Type B pancreatic cell (in vitro differentiated cells): ENCODE data around the gene RPS6KA5. TPM values are rescaled to one million over a fixed set of nuclear protein-coding genes. Genes with fewer than 3 reads are reported as not detected.
"Not testable (repeated sequence)": the region's sequence is repeated elsewhere in the genome, so short reads cannot be mapped to it uniquely, and the experiment has no call there.

Experiments used
- DNase-seq: peaks from one replicate; pipeline ENCODE4 v3.0.0; 2021; ENCODE audit warnings: mixed read lengths; ENCODE audit not compliant: unreplicated experiment; ENCODE audit errors: extremely low spot score
- H3K27ac Mint-ChIP-seq: 2 replicates; pipeline ENCODE4 v1.8.0; 2021; ENCODE audit warnings: mild to moderate bottlenecking, mixed read lengths
- H3K27me3 Mint-ChIP-seq: 2 replicates; pipeline ENCODE4 v1.8.0; 2021; ENCODE audit warnings: mixed read lengths
- H3K36me3 Mint-ChIP-seq: 2 replicates; pipeline ENCODE4 v1.8.0; 2021; ENCODE audit warnings: mixed read lengths
- H3K4me1 Mint-ChIP-seq: one replicate; pipeline ENCODE4 v1.8.0; 2021; ENCODE audit warnings: mixed read lengths; ENCODE audit not compliant: unreplicated experiment
- H3K4me3 Mint-ChIP-seq: 2 replicates; pipeline ENCODE4 v1.8.0; 2021; ENCODE audit warnings: mild to moderate bottlenecking, mixed read lengths
- H3K9me3 Mint-ChIP-seq: 2 replicates; pipeline ENCODE4 v1.8.0; 2021; ENCODE audit warnings: mixed read lengths
- total RNA-seq: library from RNA; stranded (reverse); gene quantifications from 2 replicates; pipeline ENCODE4 v1.2.1, GENCODE V29; 2021; ENCODE audit warnings: low replicate concordance
- TF ChIP-seq, protein P1 (sequence below): fragments of 200-600 bp; sonication (generic); conservative IDR thresholded peaks from 2 replicates; pipeline ENCODE4 v1.5.0; 2021; ENCODE audit warnings: antibody characterized with exemption, mild to moderate bottlenecking

Gene RPS6KA5
- total RNA-seq, 1 donor from 2014 or later: 7.4 TPM

DNA sequence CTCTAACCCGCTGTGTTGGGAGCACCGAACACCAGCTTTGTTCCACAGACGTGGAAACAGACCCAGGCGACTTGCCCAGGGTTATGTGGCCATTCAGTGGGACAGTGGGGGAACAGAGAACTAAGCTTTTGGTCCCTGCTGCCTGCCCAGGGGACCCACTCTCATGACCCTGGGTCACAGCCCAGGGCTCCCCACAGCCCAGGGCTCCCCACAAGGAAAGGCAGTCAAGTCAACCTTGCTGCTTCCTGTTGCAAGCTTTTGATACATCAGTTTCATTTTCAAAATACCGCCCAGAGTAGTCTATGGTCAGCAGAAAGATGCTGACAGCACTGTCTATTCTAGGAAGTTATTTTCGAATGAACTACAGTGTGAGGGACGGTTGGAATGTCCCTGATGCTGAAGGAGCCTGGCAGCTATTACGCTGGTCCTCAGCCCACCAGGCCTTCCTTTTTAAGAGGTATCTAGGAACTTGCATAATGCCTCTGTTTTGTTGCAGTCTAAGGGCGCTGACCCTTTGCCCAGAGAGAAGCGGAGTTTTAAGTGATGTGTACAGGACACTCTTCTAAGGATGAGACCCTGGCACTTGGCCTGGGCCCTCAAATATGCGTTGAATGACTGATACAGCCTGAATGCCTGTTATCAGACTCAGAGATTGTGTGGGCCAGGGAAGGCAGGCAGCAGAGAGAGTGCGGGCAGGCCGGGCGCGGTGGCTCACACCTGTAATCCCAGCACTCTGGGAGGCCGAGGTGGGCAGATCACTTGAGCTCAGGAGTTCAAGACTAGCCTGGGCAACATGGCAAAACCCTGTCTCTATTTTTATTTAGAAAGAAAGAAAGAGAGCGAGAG lies 231.6 kb downstream of the RPS6KA5 start:
- Mint-ChIP-seq H3K36me3 (peaks cover 4% of the 10 kb centered on the region), H3K4me1 (no peaks in the 10 kb centered on the region), H3K27ac (no peak overlapping the region), H3K27me3 (peaks cover 4% of the 10 kb centered on the region), H3K4me3 (peak overlapping the region; percentile 70), H3K9me3 (peaks cover 4% of the 10 kb centered on the region)
- no peak for DNase-seq
- TF ChIP-seq, protein P1, sequence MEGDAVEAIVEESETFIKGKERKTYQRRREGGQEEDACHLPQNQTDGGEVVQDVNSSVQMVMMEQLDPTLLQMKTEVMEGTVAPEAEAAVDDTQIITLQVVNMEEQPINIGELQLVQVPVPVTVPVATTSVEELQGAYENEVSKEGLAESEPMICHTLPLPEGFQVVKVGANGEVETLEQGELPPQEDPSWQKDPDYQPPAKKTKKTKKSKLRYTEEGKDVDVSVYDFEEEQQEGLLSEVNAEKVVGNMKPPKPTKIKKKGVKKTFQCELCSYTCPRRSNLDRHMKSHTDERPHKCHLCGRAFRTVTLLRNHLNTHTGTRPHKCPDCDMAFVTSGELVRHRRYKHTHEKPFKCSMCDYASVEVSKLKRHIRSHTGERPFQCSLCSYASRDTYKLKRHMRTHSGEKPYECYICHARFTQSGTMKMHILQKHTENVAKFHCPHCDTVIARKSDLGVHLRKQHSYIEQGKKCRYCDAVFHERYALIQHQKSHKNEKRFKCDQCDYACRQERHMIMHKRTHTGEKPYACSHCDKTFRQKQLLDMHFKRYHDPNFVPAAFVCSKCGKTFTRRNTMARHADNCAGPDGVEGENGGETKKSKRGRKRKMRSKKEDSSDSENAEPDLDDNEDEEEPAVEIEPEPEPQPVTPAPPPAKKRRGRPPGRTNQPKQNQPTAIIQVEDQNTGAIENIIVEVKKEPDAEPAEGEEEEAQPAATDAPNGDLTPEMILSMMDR: no peak

DNA sequence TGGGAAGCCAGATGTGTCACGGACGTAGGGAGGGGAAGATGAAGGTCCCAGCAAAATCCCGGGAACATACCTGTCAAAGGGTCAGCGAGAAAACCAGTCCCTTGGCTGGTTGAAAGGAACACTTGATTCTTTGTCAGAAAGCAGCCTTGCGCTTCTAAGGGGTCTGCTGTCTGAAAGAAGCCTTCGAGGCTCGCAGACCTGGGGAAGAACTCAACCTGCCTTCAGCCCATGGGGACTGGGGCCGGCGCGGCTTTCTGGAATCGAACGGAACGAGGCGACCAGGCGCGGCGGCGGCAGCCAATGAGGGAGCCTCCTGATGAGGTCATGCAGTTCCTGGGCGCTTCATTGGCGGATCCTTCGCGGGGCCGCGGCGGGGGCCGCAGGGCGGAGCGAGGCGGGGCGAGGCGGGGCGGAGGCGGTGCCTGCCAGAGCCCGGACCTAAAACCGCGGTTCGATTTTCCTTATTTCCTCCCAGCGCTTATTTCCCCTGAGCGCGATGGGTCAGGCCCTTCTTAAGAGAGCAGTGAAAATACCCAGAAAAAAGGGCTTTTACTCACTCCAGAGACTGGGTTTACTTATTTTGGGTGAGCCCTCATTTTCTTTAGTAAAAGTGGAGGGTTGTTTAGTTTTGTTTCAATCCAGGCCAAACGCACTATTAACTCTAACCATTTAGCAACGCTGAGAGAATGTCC lies 232.4 kb downstream of the RPS6KA5 start:
- Mint-ChIP-seq H3K27me3 (peaks cover 4% of the 10 kb centered on the region), H3K27ac (peak overlapping the region; percentile 29), H3K9me3 (peaks cover 5% of the 10 kb centered on the region), H3K4me3 (peak overlapping the region; percentile 70), H3K4me1 (no peaks in the 10 kb centered on the region), H3K36me3 (peaks cover 5% of the 10 kb centered on the region)
- DNase-seq: peak; percentile 93
- TF ChIP-seq, protein P1: no peak

DNA sequence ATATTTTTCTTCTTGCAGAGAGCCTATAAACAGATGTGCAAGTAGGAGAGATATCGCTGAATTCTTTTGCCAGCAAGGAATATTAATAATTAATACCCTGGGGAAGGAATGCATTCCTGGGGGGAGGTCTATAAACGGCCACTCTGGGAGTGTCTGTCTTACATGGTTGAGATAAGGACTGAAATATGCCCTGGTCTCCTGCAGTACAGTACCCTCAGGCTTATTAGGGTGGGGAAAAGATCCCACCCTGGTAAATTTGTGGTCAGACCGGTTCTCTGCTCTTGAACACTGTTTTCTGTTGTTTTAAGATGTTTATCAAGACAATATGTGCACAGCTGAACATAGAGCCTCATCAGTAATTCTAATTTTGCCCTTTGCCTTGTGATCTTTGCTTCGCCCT lies 236.9 kb downstream of the RPS6KA5 start:
- DNase-seq, H3K4me3 Mint-ChIP-seq, H3K4me1 Mint-ChIP-seq, H3K27me3 Mint-ChIP-seq, H3K36me3 Mint-ChIP-seq, H3K27ac Mint-ChIP-seq, H3K9me3 Mint-ChIP-seq: not testable (repeated sequence)

GRCh38 chr14:90820958-90821357 lies 239.5 kb downstream of the RPS6KA5 start:
- Mint-ChIP-seq H3K9me3 (peaks cover 5% of the 10 kb centered on the region), H3K4me3 (no peak overlapping the region), H3K4me1 (peaks cover 6% of the 10 kb centered on the region), H3K27me3 (no peaks in the 10 kb centered on the region), H3K27ac (no peak overlapping the region), H3K36me3 (peaks cover 10% of the 10 kb centered on the region)
- no peak for DNase-seq
- TF ChIP-seq, protein P1: no peak

- Mint-ChIP-seq H3K4me1 (peaks cover 14% of the 10 kb centered on the region), H3K27ac (peak overlapping the region; percentile 79), H3K4me3 (peak overlapping the region; percentile 75), H3K36me3 (peaks cover 10% of the 10 kb centered on the region), H3K27me3 (no peaks in the 10 kb centered on the region), H3K9me3 (peaks cover 5% of the 10 kb centered on the region)
- no peak for DNase-seq
- TF ChIP-seq, protein P1: no peak
Observed at GRCh38 chr14:90819734-90820393, 240.6 kb downstream of the RPS6KA5 start.
